Kasumi-1 (cell line): ENCODE measurements around the gene ABHD16A.

ENCODE experiments used
- DNase-seq, 2 experiments: peaks; one replicate each; lab custom pipeline; 2025; lab: John Stamatoyannopoulos, UW

Gene ABHD16A

GRCh38 chr6:31730631-31731086 is 27.5 kb upstream of the ABHD16A start:
- no peak for DNase-seq

- DNase-seq: peak; percentile 67 to 73
Measured at GRCh38 chr6:31729979-31730630, 27.0 kb upstream of the ABHD16A start.

GRCh38 chr6:31729515-31729978 is 26.4 kb upstream of the ABHD16A start:
- DNase-seq: peak; percentile 78 to 82

GRCh38 chr6:31728767-31729514 is 25.8 kb upstream of the ABHD16A start, which contains the start of gene DDAH2:
TSS of gene DDAH2 (minus strand) at chr6:31729299. CDS start at chr6:31729161, 138 bp downstream.
- DNase-seq: peak; percentile 41 to 48

GRCh38 chr6:31727717-31728671 is 24.9 kb upstream of the ABHD16A start:
- peak in 1 of 2 experiments; percentile 86 for DNase-seq

GRCh38 chr6:31727034-31727716 is 24.1 kb upstream of the ABHD16A start:
- peak; percentile 95 to 97 for DNase-seq

- DNase-seq: peak; percentile 58 to 77
Measured at GRCh38 chr6:31725502-31726350, 22.6 kb upstream of the ABHD16A start.

- DNase-seq: no peak
Measured at GRCh38 chr6:31723980-31724691, 21.0 kb upstream of the ABHD16A start.

- DNase-seq: no peak
Measured at GRCh38 chr6:31723245-31723979, 20.3 kb upstream of the ABHD16A start, which contains the start of gene MPIG6B. TSS of gene MPIG6B (plus strand) at chr6:31723373. CDS start at chr6:31723384, 11 bp downstream.

- no peak for DNase-seq
Measured at GRCh38 chr6:31722173-31722572, 19.0 kb upstream of the ABHD16A start.

GRCh38 chr6:31721351-31722020 is 18.4 kb upstream of the ABHD16A start, which contains the start of gene LY6G6C:
TSS of gene LY6G6C (minus strand) at chr6:31721746. CDS start at chr6:31721679, 67 bp downstream.
- DNase-seq: no peak

GRCh38 chr6:31720196-31720770 is 17.2 kb upstream of the ABHD16A start:
- no peak for DNase-seq

GRCh38 chr6:31719001-31719400 is 15.9 kb upstream of the ABHD16A start:
- no peak for DNase-seq

GRCh38 chr6:31718265-31718664 is 15.1 kb upstream of the ABHD16A start:
- no peak for DNase-seq

- no peak for DNase-seq
Measured at GRCh38 chr6:31717499-31718222, 14.5 kb upstream of the ABHD16A start.

GRCh38 chr6:31715022-31715958 is 12.2 kb upstream of the ABHD16A start, which contains the start of gene LY6G6D:
TSS of gene LY6G6D (plus strand) at chr6:31715348. CDS start at chr6:31715356, 8 bp downstream.
- DNase-seq: no peak
